H9 (cell line): ENCODE results near the gene CHRND. TPM values are rescaled to one million over a fixed set of nuclear protein-coding genes. Genes with fewer than 3 reads are reported as not detected.

Experiments
- DNase-seq: peaks from one replicate; pipeline ENCODE4 v3.0.0-alpha.2; 2017
- H2AFZ ChIP-seq: one replicate; pipeline ENCODE4 v1.6.1; 2013; ENCODE audit warnings: mild to moderate bottlenecking, low read length, control low read depth, moderate library complexity
- H2AK5ac ChIP-seq: 2 replicates; pipeline ENCODE4 v1.6.1; 2013; ENCODE audit warnings: low read length, control low read depth, mixed read lengths; ENCODE audit not compliant: insufficient read length
- H2BK120ac ChIP-seq: one replicate; pipeline ENCODE4 v1.6.1; 2013; ENCODE audit warnings: low read depth, mild to moderate bottlenecking, low read length, control low read depth, inconsistent platforms; ENCODE audit not compliant: poor library complexity, severe bottlenecking
- H2BK12ac ChIP-seq: 2 replicates; pipeline ENCODE4 v1.6.1; 2013; ENCODE audit warnings: low read length, control low read depth, mixed read lengths, low read depth; ENCODE audit not compliant: insufficient read length
- H2BK15ac ChIP-seq: 2 replicates; pipeline ENCODE4 v1.6.1; 2013; ENCODE audit warnings: low read depth, low read length, control low read depth
- H2BK20ac ChIP-seq: one replicate; pipeline ENCODE4 v1.6.1; 2013; ENCODE audit warnings: low read depth, mild to moderate bottlenecking, low read length, control low read depth, inconsistent platforms; ENCODE audit not compliant: poor library complexity, severe bottlenecking
- H2BK5ac ChIP-seq: 2 replicates; pipeline ENCODE4 v1.6.1; 2013; ENCODE audit warnings: low read length, control low read depth, mixed read lengths; ENCODE audit not compliant: insufficient read length
- H3K14ac ChIP-seq: 2 replicates; pipeline ENCODE4 v1.6.1; 2013; ENCODE audit warnings: low read length, control low read depth; ENCODE audit not compliant: insufficient read depth
- H3K18ac ChIP-seq: 2 replicates; pipeline ENCODE4 v1.6.1; 2013; ENCODE audit warnings: low read depth, mild to moderate bottlenecking, mixed read lengths, low read length, control low read depth; ENCODE audit not compliant: insufficient read length
- H3K23ac ChIP-seq: 2 replicates; pipeline ENCODE4 v1.6.1; 2013; ENCODE audit warnings: low read length, control low read depth, mixed read lengths, low read depth; ENCODE audit not compliant: insufficient read length
- H3K23me2 ChIP-seq: 2 replicates; pipeline ENCODE4 v1.6.1; 2013; ENCODE audit warnings: low read depth, mild to moderate bottlenecking, mixed read lengths, low read length, control low read depth; ENCODE audit not compliant: insufficient read length, poor library complexity, severe bottlenecking
- H3K27ac ChIP-seq: 2 replicates; pipeline ENCODE4 v1.5.1; 2013; ENCODE audit warnings: low read length, control low read depth, mixed read lengths, low read depth; ENCODE audit not compliant: insufficient read length
- H3K27me3 ChIP-seq: 2 replicates; pipeline ENCODE4 v1.6.1; 2013; ENCODE audit warnings: low read length, control low read depth, inconsistent platforms; ENCODE audit not compliant: insufficient read depth
- H3K4ac ChIP-seq: 2 replicates; pipeline ENCODE4 v1.6.1; 2013; ENCODE audit warnings: low read depth, mild to moderate bottlenecking, control low read depth, inconsistent platforms, low read length, moderate library complexity
- H3K4me1 ChIP-seq: 2 replicates; pipeline ENCODE4 v1.6.1; 2013; ENCODE audit warnings: low read length, control low read depth, inconsistent platforms; ENCODE audit not compliant: insufficient read depth
- H3K4me2 ChIP-seq: 2 replicates; pipeline ENCODE4 v1.6.1; 2013; ENCODE audit warnings: low read length, control low read depth, mixed read lengths; ENCODE audit not compliant: insufficient read length, insufficient read depth
- H3K56ac ChIP-seq: 2 replicates; pipeline ENCODE4 v1.6.1; 2013; ENCODE audit warnings: low read depth, mild to moderate bottlenecking, mixed read lengths, low read length, control low read depth; ENCODE audit not compliant: insufficient read length
- H3K79me1 ChIP-seq: 2 replicates; pipeline ENCODE4 v1.6.1; 2013; ENCODE audit warnings: low read depth, mild to moderate bottlenecking, moderate library complexity, low read length, control low read depth, inconsistent platforms; ENCODE audit not compliant: insufficient read depth, poor library complexity, severe bottlenecking
- H3K79me2 ChIP-seq: 2 replicates; pipeline ENCODE4 v1.6.1; 2013; ENCODE audit warnings: low read length, control low read depth, inconsistent platforms; ENCODE audit not compliant: insufficient read depth
- H3K9ac ChIP-seq: 2 replicates; pipeline ENCODE4 v1.6.1; 2013; ENCODE audit warnings: low read length, control low read depth, mixed read lengths; ENCODE audit not compliant: insufficient read length; ENCODE audit errors: extremely low read depth
- H3K9me3 ChIP-seq: one replicate; pipeline ENCODE4 v1.6.1; 2013; ENCODE audit warnings: low read depth, low read length, inconsistent platforms; ENCODE audit not compliant: control insufficient read depth
- H3T11ph ChIP-seq: one replicate; pipeline ENCODE4 v1.6.1; 2013; ENCODE audit warnings: mild to moderate bottlenecking, low read length, control low read depth, inconsistent platforms
- H4K20me1 ChIP-seq: one replicate; pipeline ENCODE4 v1.6.1; 2013; ENCODE audit not compliant: control insufficient read depth, insufficient read length, insufficient read depth
- H4K5ac ChIP-seq: 2 replicates; pipeline ENCODE4 v1.6.1; 2013; ENCODE audit warnings: low read depth, mild to moderate bottlenecking, mixed read lengths, low read length, control low read depth; ENCODE audit not compliant: insufficient read length
- H4K8ac ChIP-seq: replicated peaks from 2 replicates; pipeline ENCODE4 v1.6.1; 2013; ENCODE audit warnings: low read length, control low read depth, mixed read lengths, low read depth; ENCODE audit not compliant: insufficient read length
- H4K91ac ChIP-seq: 2 replicates; pipeline ENCODE4 v1.6.1; 2013; ENCODE audit warnings: low read depth, mild to moderate bottlenecking, moderate library complexity, mixed read lengths, low read length, control low read depth; ENCODE audit not compliant: insufficient read length
- H3K27ac Mint-ChIP-seq, 3 experiments: 2 replicates in 2 of 3; 3 replicates in 1 of 3; pipeline ENCODE4 v1.8.0; 2020 to 2021; ENCODE audit warnings: mixed read lengths in 3 of 3, mild to moderate bottlenecking in 1 of 3, moderate library complexity in 1 of 3
- H3K27me3 Mint-ChIP-seq: 2 replicates; pipeline ENCODE4 v1.8.0; 2021; ENCODE audit warnings: low read depth, mild to moderate bottlenecking, moderate library complexity, mixed read lengths
- H3K36me3 Mint-ChIP-seq, 3 experiments: 2 replicates in 2 of 3; 3 replicates in 1 of 3; pipeline ENCODE4 v1.8.0; 2020 to 2021; ENCODE audit warnings: low read depth in 3 of 3, mixed read lengths in 3 of 3; ENCODE audit not compliant: insufficient read depth in 1 of 3
- H3K4me1 Mint-ChIP-seq, 2 experiments: 2 replicates each; pipeline ENCODE4 v1.8.0; 2020; ENCODE audit warnings: mixed read lengths in 2 of 2
- H3K4me3 Mint-ChIP-seq, 2 experiments: 2 replicates in 1 of 2; 3 replicates in 1 of 2; pipeline ENCODE4 v1.8.0; 2020 to 2021; ENCODE audit warnings: mild to moderate bottlenecking in 2 of 2, mixed read lengths in 2 of 2, moderate library complexity in 1 of 2
- H3K9me3 Mint-ChIP-seq, 2 experiments: 2 replicates in 1 of 2; 3 replicates in 1 of 2; pipeline ENCODE4 v1.8.0; 2020; ENCODE audit warnings: mild to moderate bottlenecking in 2 of 2, mixed read lengths in 2 of 2, moderate library complexity in 1 of 2
- CTCF ChIP-seq: fragments of 200-600 bp; sonication (generic); conservative IDR thresholded peaks from 3 replicates; pipeline ENCODE4 v1.8.0; 2021; ENCODE audit warnings: antibody characterized with exemption, mild to moderate bottlenecking
- WGBS: extraction: QIAGEN DNeasy Blood & Tissue Kit; methylation state at CpG from one replicate; pipeline ENCODE4 v1.1.7; 2013; ENCODE audit warnings: missing lambda C conversion rate, low lambda C conversion rate, mixed read lengths; ENCODE audit not compliant: insufficient read length; ENCODE audit errors: extremely low coverage; 5-methylcytosine and 5-hydroxymethylcytosine counted together
- total RNA-seq: library from RNA; stranded (reverse); gene quantifications from 2 replicates; pipeline ENCODE4 v1.2.1, GENCODE V29; 2021

The CHRND gene
- total RNA-seq, 1 experiment from 2014 or later = not detected

- Mint-ChIP-seq H3K27ac (no peak overlapping the region), H3K27me3 (peaks cover 68% of the 10 kb centered on the region), H3K9me3 (no peaks in the 10 kb centered on the region), H3K36me3 (peaks cover 0 to 8% (median 0%) of the 10 kb centered on the region in 3 experiments; a peak in 3 of 7 replicates), H3K4me1 (peaks cover 6 to 7% of the 10 kb centered on the region in 2 experiments), H3K4me3 (no peak overlapping the region)
- Histone ChIP-seq H2BK20ac (no peak overlapping the region), H2AFZ (no peak overlapping the region), H3K9ac (no peak overlapping the region), H3K4me2 (no peak overlapping the region), H2BK120ac (no peak overlapping the region), H3K27me3 (peaks cover 34% of the 10 kb centered on the region), H3K23ac (no peak overlapping the region), H3K18ac (no peak overlapping the region), H3K14ac (no peak overlapping the region), H2BK15ac (no peak overlapping the region), H2BK5ac (no peak overlapping the region), H3K4me1 (no peaks in the 10 kb centered on the region), H3K23me2 (peaks cover 9% of the 10 kb centered on the region), H2BK12ac (no peak overlapping the region), H3K79me2 (no peaks in the 10 kb centered on the region), H3T11ph (no peak overlapping the region), H4K91ac (no peak overlapping the region), H4K5ac (no peak overlapping the region), H4K8ac (no peak overlapping the region), H3K9me3 (no peaks in the 10 kb centered on the region), H3K4ac (no peak overlapping the region), H3K27ac (no peak overlapping the region), H4K20me1 (no peaks in the 10 kb centered on the region), H2AK5ac (no peak overlapping the region), H3K79me1 (no peaks in the 10 kb centered on the region), H3K56ac (no peak overlapping the region)
- peak; percentile 20 for DNase-seq
- no peak for TF ChIP-seq CTCF
- WGBS = no CpG with 5 or more reads among the region's 10 CpGs
Observed at GRCh38 chr2:232483311-232483922, 42.5 kb upstream of the CHRND start.
